ENCODE data around the gene TTLL11. TPM values are rescaled to one million over a fixed set of nuclear protein-coding genes. Genes with fewer than 3 reads are reported as not detected.

TTLL11 gene
- total and polyA plus RNA-seq, 2 experiments from 2014 or later: 0.57 to 1.4 TPM

DNA sequence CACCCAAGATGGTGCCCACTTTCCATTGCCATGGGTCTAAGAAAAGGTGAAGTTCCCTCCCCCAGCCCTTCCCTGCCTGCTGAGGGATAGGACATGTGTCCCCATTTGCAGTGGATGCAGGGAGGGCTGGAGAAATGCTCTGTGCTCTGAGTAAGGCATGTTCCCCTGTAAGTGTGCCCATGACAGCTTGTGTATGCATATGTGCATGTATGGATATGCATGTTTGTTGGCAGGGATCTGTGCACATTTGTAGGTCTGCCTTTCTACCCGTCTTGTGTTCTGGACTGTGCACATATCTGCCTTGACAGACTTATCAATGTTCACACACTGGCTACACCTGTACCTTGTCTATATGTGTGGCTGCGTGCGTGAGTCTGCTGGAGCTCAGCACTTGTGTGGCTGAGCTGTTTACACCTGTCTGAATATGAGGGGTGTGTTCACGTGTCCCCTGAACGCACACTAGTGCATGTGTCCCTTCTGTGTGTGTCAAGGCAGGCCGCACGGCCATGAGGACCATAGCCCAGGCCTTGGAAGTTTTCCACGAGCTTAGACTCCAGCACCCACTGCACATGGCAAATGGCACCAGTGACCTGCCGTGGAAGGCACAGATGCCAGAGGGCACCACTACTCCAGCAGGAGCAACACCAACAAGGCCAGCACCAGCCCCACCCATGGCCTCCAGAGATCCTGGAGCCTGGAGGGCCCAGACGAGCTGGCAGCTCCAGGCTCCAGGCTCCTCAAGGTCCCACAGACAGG, 27.4 kb upstream of the TTLL11 start (continued):
- TF ChIP-seq, protein P1, sequence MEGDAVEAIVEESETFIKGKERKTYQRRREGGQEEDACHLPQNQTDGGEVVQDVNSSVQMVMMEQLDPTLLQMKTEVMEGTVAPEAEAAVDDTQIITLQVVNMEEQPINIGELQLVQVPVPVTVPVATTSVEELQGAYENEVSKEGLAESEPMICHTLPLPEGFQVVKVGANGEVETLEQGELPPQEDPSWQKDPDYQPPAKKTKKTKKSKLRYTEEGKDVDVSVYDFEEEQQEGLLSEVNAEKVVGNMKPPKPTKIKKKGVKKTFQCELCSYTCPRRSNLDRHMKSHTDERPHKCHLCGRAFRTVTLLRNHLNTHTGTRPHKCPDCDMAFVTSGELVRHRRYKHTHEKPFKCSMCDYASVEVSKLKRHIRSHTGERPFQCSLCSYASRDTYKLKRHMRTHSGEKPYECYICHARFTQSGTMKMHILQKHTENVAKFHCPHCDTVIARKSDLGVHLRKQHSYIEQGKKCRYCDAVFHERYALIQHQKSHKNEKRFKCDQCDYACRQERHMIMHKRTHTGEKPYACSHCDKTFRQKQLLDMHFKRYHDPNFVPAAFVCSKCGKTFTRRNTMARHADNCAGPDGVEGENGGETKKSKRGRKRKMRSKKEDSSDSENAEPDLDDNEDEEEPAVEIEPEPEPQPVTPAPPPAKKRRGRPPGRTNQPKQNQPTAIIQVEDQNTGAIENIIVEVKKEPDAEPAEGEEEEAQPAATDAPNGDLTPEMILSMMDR (conservative IDR thresholded peaks at IDR 0.05; ENCODE audit: low read depth in 2 of 2): no peak
- TF ChIP-seq ZNF114 (CRISPR knock-in tag; IDR thresholded peaks at IDR 0.05) (no peak), POLR2AphosphoS5 (IDR thresholded peaks at IDR 0.05; ENCODE audit: low read depth) (no peak), ETS1 (IDR thresholded peaks at IDR 0.05) (no peak), CREB1 (CRISPR knock-in tag; IDR thresholded peaks at IDR 0.05; ENCODE audit: low read depth) (no peak), STAT1 (IDR thresholded peaks at IDR 0.05; ENCODE audit: unreplicated experiment) (no peak)

DNA sequence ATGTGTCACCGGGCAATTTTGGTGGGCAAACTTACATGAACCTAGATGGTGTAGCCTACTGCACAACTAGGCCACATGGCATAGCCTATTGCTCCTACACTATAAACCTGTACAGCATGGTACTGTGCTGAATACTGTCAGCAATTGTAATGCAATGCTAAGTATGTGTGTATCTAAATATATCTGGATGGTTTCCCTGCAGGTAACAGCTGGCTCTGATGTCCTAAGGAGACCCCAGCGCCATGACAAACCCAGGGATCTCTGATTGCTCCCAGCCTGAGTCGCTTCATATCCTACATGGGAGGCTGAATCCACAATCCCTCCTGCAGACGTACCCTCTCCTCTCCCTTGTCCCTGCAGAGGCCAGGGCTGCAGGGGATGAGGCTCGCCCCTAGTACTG, 26.6 kb upstream of the TTLL11 start:
- no peaks in the 10 kb centered on the region for H3K27me3 ChIP-seq (ENCODE audit: insufficient read depth)
- peaks cover 13% of the 10 kb centered on the region; the same call in 1 of the 2 replicates for H3K4me1 ChIP-seq (ENCODE audit: insufficient read depth)
- H2AFZ ChIP-seq: no peak overlapping the region
- Mint-ChIP-seq H3K27ac (no peak overlapping the region), H3K4me1 (peaks cover 17% of the 10 kb centered on the region), H3K9me3 (no peaks in the 10 kb centered on the region), H3K36me3 (ENCODE audit: low read depth) (no peaks in the 10 kb centered on the region), H3K27me3 (ENCODE audit: insufficient read depth, low read depth, poor library complexity) (peaks cover 16% of the 10 kb centered on the region), H3K4me3 (no peak overlapping the region)
- H3F3A ChIP-seq (replicated peaks; ENCODE audit: low read depth): no peaks in the 10 kb centered on the region
- no peak overlapping the region for H3K4me2 ChIP-seq
- no peaks in the 10 kb centered on the region for H3K36me3 ChIP-seq (ENCODE audit: insufficient read depth)
- DNase-seq (ENCODE audit: low spot score) (no peak), ATAC-seq (no peak)
- no peaks in the 10 kb centered on the region for H3K9me2 ChIP-seq (ENCODE audit: insufficient read depth)
- no peak overlapping the region for H3K27ac ChIP-seq (ENCODE audit: low read depth)
- no peak overlapping the region for H3K4me3 ChIP-seq
- no peaks in the 10 kb centered on the region for H3K79me2 ChIP-seq (replicated peaks; ENCODE audit: insufficient read depth)
- no peaks in the 10 kb centered on the region for H4K20me1 ChIP-seq (replicated peaks; ENCODE audit: insufficient read depth)
- TF ChIP-seq ZNF114 (CRISPR knock-in tag; IDR thresholded peaks at IDR 0.05): no peak
- no peak for TF ChIP-seq CREB1 (CRISPR knock-in tag; IDR thresholded peaks at IDR 0.05; ENCODE audit: low read depth)
- TF ChIP-seq STAT1 (IDR thresholded peaks at IDR 0.05; ENCODE audit: unreplicated experiment): no peak
- TF ChIP-seq, protein P2, sequence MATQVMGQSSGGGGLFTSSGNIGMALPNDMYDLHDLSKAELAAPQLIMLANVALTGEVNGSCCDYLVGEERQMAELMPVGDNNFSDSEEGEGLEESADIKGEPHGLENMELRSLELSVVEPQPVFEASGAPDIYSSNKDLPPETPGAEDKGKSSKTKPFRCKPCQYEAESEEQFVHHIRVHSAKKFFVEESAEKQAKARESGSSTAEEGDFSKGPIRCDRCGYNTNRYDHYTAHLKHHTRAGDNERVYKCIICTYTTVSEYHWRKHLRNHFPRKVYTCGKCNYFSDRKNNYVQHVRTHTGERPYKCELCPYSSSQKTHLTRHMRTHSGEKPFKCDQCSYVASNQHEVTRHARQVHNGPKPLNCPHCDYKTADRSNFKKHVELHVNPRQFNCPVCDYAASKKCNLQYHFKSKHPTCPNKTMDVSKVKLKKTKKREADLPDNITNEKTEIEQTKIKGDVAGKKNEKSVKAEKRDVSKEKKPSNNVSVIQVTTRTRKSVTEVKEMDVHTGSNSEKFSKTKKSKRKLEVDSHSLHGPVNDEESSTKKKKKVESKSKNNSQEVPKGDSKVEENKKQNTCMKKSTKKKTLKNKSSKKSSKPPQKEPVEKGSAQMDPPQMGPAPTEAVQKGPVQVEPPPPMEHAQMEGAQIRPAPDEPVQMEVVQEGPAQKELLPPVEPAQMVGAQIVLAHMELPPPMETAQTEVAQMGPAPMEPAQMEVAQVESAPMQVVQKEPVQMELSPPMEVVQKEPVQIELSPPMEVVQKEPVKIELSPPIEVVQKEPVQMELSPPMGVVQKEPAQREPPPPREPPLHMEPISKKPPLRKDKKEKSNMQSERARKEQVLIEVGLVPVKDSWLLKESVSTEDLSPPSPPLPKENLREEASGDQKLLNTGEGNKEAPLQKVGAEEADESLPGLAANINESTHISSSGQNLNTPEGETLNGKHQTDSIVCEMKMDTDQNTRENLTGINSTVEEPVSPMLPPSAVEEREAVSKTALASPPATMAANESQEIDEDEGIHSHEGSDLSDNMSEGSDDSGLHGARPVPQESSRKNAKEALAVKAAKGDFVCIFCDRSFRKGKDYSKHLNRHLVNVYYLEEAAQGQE (IDR thresholded peaks at IDR 0.05; ENCODE audit: unreplicated experiment): no peak
- TF ChIP-seq ETS1 (IDR thresholded peaks at IDR 0.05): no peak
- TF ChIP-seq POLR2AphosphoS5 (IDR thresholded peaks at IDR 0.05; ENCODE audit: low read depth): no peak
- no peak for TF ChIP-seq EZH2 (IDR thresholded peaks at IDR 0.05; ENCODE audit: low read depth, unreplicated experiment)
- TF ChIP-seq NANOG (IDR thresholded peaks at IDR 0.05; ENCODE audit: borderline replicate concordance): no peak
- TF ChIP-seq EZH2phosphoT487 (IDR thresholded peaks at IDR 0.05; ENCODE audit: unreplicated experiment): no peak
